IMR-90 (cell line): Measurements from ENCODE around the gene CCL4L2. TPM values are rescaled to one million over a fixed set of nuclear protein-coding genes. Genes with fewer than 3 reads are reported as not detected.

ENCODE experiments used
- ATAC-seq: fragments of 200-7000 bp; cut with Tn5 transposase; 2 replicates; pipeline ENCODE4 v1.9.1; 2020; ENCODE audit warnings: low read depth, mild to moderate bottlenecking, moderate library complexity
- BruUV-seq: library from RNA; stranded (reverse); fragments of 400-500 nt; replicated peaks from 2 replicates; lab custom pipeline; 2021; lab: Mats Ljungman, UMichigan
- CTCF ChIA-PET: fragments of 300-600 bp; formaldehyde crosslinking; extraction: SDS; loops from one replicate; lab custom pipeline; 2021; ENCODE audit warnings: antibody characterized with exemption; lab: Yijun Ruan, JAX
- POLR2A ChIA-PET: fragments of 300-600 bp; sonication (Branson Sonifier 250); formaldehyde crosslinking; loops from one replicate; lab custom pipeline; 2022; ENCODE audit warnings: antibody characterized with exemption; ENCODE audit not compliant: unreplicated experiment; lab: Charles Lee
- DNase-seq: peaks from one replicate; pipeline ENCODE4 v3.0.0; 2013
- H2AFZ ChIP-seq: replicated peaks from 2 replicates; pipeline ENCODE3; 2013; ENCODE audit warnings: low read length, mild to moderate bottlenecking; ENCODE audit not compliant: poor library complexity
- H2AK5ac ChIP-seq: 2 replicates; pipeline ENCODE4 v1.6.1; 2013; ENCODE audit warnings: low read depth, low read length, inconsistent platforms
- H2AK9ac ChIP-seq: replicated peaks from 2 replicates; pipeline ENCODE3; 2013; ENCODE audit warnings: mild to moderate bottlenecking, low read depth, low read length, moderate library complexity; ENCODE audit not compliant: poor library complexity
- H2BK120ac ChIP-seq: 2 replicates; pipeline ENCODE4 v1.6.1; 2013; ENCODE audit warnings: low read depth, low read length, inconsistent platforms
- H2BK15ac ChIP-seq: 3 replicates; pipeline ENCODE4 v1.6.1; 2013; ENCODE audit warnings: low read depth, low read length, inconsistent platforms
- H2BK20ac ChIP-seq: 2 replicates; pipeline ENCODE4 v1.6.1; 2013; ENCODE audit warnings: low read depth, mild to moderate bottlenecking, inconsistent platforms, low read length, moderate library complexity
- H2BK5ac ChIP-seq: 2 replicates; pipeline ENCODE4 v1.6.1; 2013; ENCODE audit warnings: mild to moderate bottlenecking, low read depth, low read length, inconsistent platforms; ENCODE audit not compliant: poor library complexity, severe bottlenecking
- H3K14ac ChIP-seq: replicated peaks from 2 replicates; pipeline ENCODE4 v1.6.1; 2013; ENCODE audit warnings: low read depth, low read length, inconsistent platforms
- H3K18ac ChIP-seq: 2 replicates; pipeline ENCODE4 v1.6.1; 2013; ENCODE audit warnings: low read depth, low read length, control low read depth
- H3K23ac ChIP-seq: 2 replicates; pipeline ENCODE4 v1.6.1; 2013; ENCODE audit warnings: low read depth, low read length, inconsistent platforms
- H3K27ac ChIP-seq: 2 replicates; pipeline ENCODE4 v1.5.1; 2013; ENCODE audit warnings: mild to moderate bottlenecking, control low read depth, low read length; ENCODE audit not compliant: insufficient read depth
- H3K27me3 ChIP-seq: 2 replicates; pipeline ENCODE4 v1.6.1; 2013; ENCODE audit warnings: low read length; ENCODE audit not compliant: control insufficient read depth, insufficient read depth
- H3K36me3 ChIP-seq: 2 replicates; pipeline ENCODE4 v1.6.1; 2013; ENCODE audit warnings: low read length, mixed read lengths; ENCODE audit not compliant: control insufficient read depth, insufficient read depth
- H3K4ac ChIP-seq: 2 replicates; pipeline ENCODE4 v1.6.1; 2013; ENCODE audit warnings: low read depth, low read length, inconsistent platforms
- H3K4me1 ChIP-seq: 2 replicates; pipeline ENCODE4 v1.6.1; 2013; ENCODE audit warnings: low read length, mixed read lengths; ENCODE audit not compliant: control insufficient read depth, insufficient read depth
- H3K4me2 ChIP-seq: 2 replicates; pipeline ENCODE4 v1.6.1; 2013; ENCODE audit warnings: low read depth, mild to moderate bottlenecking, control low read depth, low read length, moderate library complexity
- H3K4me3 ChIP-seq: 2 replicates; pipeline ENCODE4 v1.5.1; 2013; ENCODE audit warnings: low read depth, mild to moderate bottlenecking, control low read depth, low read length, moderate library complexity; ENCODE audit not compliant: insufficient read depth
- H3K56ac ChIP-seq: 2 replicates; pipeline ENCODE4 v1.6.1; 2013; ENCODE audit warnings: low read length, inconsistent platforms; ENCODE audit not compliant: insufficient read depth; ENCODE audit errors: extremely low read depth
- H3K79me1 ChIP-seq, 2 experiments: 2 replicates each; pipeline ENCODE4 v1.6.1; 2013; ENCODE audit warnings: low read length in 2 of 2, inconsistent platforms in 1 of 2, low read depth in 1 of 2
- H3K9ac ChIP-seq: 2 replicates; pipeline ENCODE4 v1.6.1; 2013; ENCODE audit warnings: low read depth, low read length, control low read depth
- H3K9me1 ChIP-seq: 2 replicates; pipeline ENCODE4 v1.6.1; 2013; ENCODE audit warnings: low read length, inconsistent platforms; ENCODE audit not compliant: insufficient read depth
- H3K9me3 ChIP-seq: 2 replicates; pipeline ENCODE4 v1.6.1; 2013; ENCODE audit warnings: low read length; ENCODE audit not compliant: control insufficient read depth, insufficient read depth
- H4K20me1 ChIP-seq: 2 replicates; pipeline ENCODE4 v1.6.1; 2013; ENCODE audit warnings: low read length, inconsistent platforms; ENCODE audit not compliant: insufficient read depth
- H4K5ac ChIP-seq: 2 replicates; pipeline ENCODE4 v1.6.1; 2013; ENCODE audit warnings: mild to moderate bottlenecking, low read depth, low read length, control low read depth
- H4K8ac ChIP-seq, 2 experiments: 2 replicates each; pipeline ENCODE4 v1.6.1; 2013; ENCODE audit warnings: low read depth in 2 of 2, low read length in 2 of 2, control low read depth in 1 of 2, inconsistent platforms in 1 of 2
- H4K91ac ChIP-seq: 2 replicates; pipeline ENCODE4 v1.6.1; 2013; ENCODE audit warnings: low read depth, low read length, inconsistent platforms; ENCODE audit not compliant: insufficient read depth
- BHLHE40 ChIP-seq: fragments of 150-350 bp; IDR thresholded peaks from 2 replicates; pipeline ENCODE4 v1.6.1; 2016; ENCODE audit warnings: mild to moderate bottlenecking, low read depth, low read length
- CEBPB ChIP-seq: IDR thresholded peaks from 2 replicates; pipeline ENCODE4 v1.6.1; 2012; ENCODE audit warnings: low read depth, low read length, improper control_type of control experiment
- CHD1 ChIP-seq: IDR thresholded peaks from 2 replicates; pipeline ENCODE4 v1.6.1; 2012; ENCODE audit warnings: low read depth, low read length, improper control_type of control experiment
- MXI1 ChIP-seq: IDR thresholded peaks from 2 replicates; pipeline ENCODE4 v1.6.1; 2012; ENCODE audit warnings: low read depth, mild to moderate bottlenecking, low read length, moderate library complexity, borderline replicate concordance
- POLR2A ChIP-seq: IDR thresholded peaks from 2 replicates; pipeline ENCODE4 v1.6.1; 2012; ENCODE audit warnings: mild to moderate bottlenecking, low read depth, low read length
- RCOR1 ChIP-seq: IDR thresholded peaks from 2 replicates; pipeline ENCODE4 v1.6.1; 2012; ENCODE audit warnings: mild to moderate bottlenecking, low read length, improper control_type of control experiment; ENCODE audit not compliant: insufficient replicate concordance
- RFX5 ChIP-seq: IDR thresholded peaks from 2 replicates; pipeline ENCODE4 v1.8.0; 2012; ENCODE audit warnings: low read depth, mild to moderate bottlenecking, low read length, moderate library complexity
- whole genome bisulfite sequencing, 2 experiments: methylation state at CpG; one replicate each; pipeline versions ENCODE4 v1.1.5 to v1.1.7; 2013; ENCODE audit warnings: missing lambda C conversion rate in 2 of 2; ENCODE audit not compliant: insufficient read length in 1 of 2; ENCODE audit errors: extremely low coverage in 2 of 2; 5-methylcytosine and 5-hydroxymethylcytosine counted together
- dilution Hi-C: fragments of 300-500 bp; cut with HindIII; formaldehyde crosslinking; loops from one replicate; pipeline ENCODE4 v1.14.3; 2018; ENCODE audit warnings: low sequenced_read_pairs; ENCODE audit not compliant: unreplicated experiment
- in situ Hi-C: fragments of 300-500 bp; cut with MboI; formaldehyde crosslinking; loops from 3 replicates; pipeline ENCODE4 v1.14.3; 2019; ENCODE audit warnings: low sequenced_read_pairs, inconsistent platforms, mixed read lengths
- intact Hi-C: fragments of 100-400 bp; cut with micrococcal nuclease; formaldehyde crosslinking; loops from 2 replicates; pipeline ENCODE4 v1.10.0; 2022
- polyA plus RNA-seq, 3 experiments: library from polyadenylated mRNA; depleted of rRNA; stranded (reverse); fragments of >200 nt; gene quantifications; 2 replicates each; pipeline ENCODE4 v1.2.3, GENCODE V29; 2012; ENCODE audit warnings: low replicate concordance in 1 of 3
- total RNA-seq: library from RNA; depleted of rRNA; stranded (reverse); fragments of >200 nt; gene quantifications from 2 replicates; pipeline ENCODE4 v1.2.3, GENCODE V29; 2012

The CCL4L2 gene
- total and polyA plus RNA-seq, 2 of the 4 experiments (the other 2 are of a cell fraction) = not detected

- no peak for TF ChIP-seq POLR2A
Measured at GRCh38 chr17:36184023-36184765, 26.7 kb upstream of the CCL4L2 start (continued).

GRCh38 chr17:36185416-36185815 lies 25.4 kb upstream of the CCL4L2 start:
- H3K27ac ChIP-seq = no peak overlapping the region
- ChIA-PET CTCF (no interaction called here), POLR2A (no interaction called here)
- no peak overlapping the region for H3K14ac ChIP-seq
- H4K5ac ChIP-seq = no peak overlapping the region
- H2BK20ac ChIP-seq = no peak overlapping the region
- no peak overlapping the region for H2BK15ac ChIP-seq
- no peaks in the 10 kb centered on the region; the same call in 1 of the 2 replicates for H4K20me1 ChIP-seq
- H2BK120ac ChIP-seq = no peak overlapping the region
- no peak overlapping the region for H3K56ac ChIP-seq
- H3K9me1 ChIP-seq = 0 out of 2 replicates have a peak, but pooled peaks cover 4% of the 10 kb centered on the region
- BruUV-seq = no TSS peak
- no peak overlapping the region for H2AK9ac ChIP-seq
- no peak overlapping the region for H3K4me3 ChIP-seq
- H3K27me3 ChIP-seq = peaks cover 18% of the 10 kb centered on the region
- 33% methylated on average over 1 of the region's 2 CpGs; no CpG with 5 or more reads in 1 of the 2 experiments for WGBS, 2 experiments
- TF ChIP-seq CEBPB (no peak), CHD1 (no peak), RCOR1 (no peak), MXI1 (no peak), RFX5 (no peak), BHLHE40 (no peak), POLR2A (no peak)
- H2AFZ ChIP-seq = no peak overlapping the region
- DNase-seq (no peak), ATAC-seq (no peak)
- H3K9ac ChIP-seq = no peak overlapping the region
- no peak overlapping the region for H3K18ac ChIP-seq
- dilution Hi-C loops (no loop called here), in situ Hi-C loops (no loop called here), intact Hi-C loops (no loop called here)
- no peaks in the 10 kb centered on the region for H3K36me3 ChIP-seq
- no peak overlapping the region for H2BK5ac ChIP-seq
- H3K79me1 ChIP-seq = no peaks in the 10 kb centered on the region
- no peaks in the 10 kb centered on the region; the same call in 1 of the 2 replicates for H3K4me1 ChIP-seq
- no peak overlapping the region for H4K8ac ChIP-seq
- no peak overlapping the region for H3K4me2 ChIP-seq
- no peak overlapping the region for H4K91ac ChIP-seq
- no peaks in the 10 kb centered on the region for H3K9me3 ChIP-seq
- no peak overlapping the region for H3K4ac ChIP-seq
- H3K23ac ChIP-seq = no peak overlapping the region
- no peak overlapping the region for H2AK5ac ChIP-seq
